ENCODE results near the gene MPPED1.

The MPPED1 gene

DNA sequence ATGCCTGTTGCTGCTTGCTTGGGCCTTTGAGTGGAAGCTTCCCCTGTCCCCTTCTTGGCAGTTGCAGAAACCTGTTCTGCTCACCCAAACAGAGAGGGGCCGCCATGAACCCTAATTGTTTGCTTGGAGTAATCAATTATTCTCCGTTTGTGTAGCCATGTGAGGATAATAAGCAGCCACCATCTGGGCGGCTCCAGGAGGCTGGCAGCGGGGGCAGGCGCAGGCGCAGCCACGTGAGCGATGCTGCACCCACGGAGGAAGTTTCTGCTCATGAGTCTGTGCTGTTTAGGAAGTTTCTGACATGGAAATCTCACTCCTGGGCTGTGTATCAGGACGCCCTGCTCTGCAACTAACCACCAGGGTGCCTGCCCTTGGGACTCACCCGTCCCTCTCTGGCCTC, 90.1 kb downstream of the MPPED1 start:
- no peak for DNase-seq

GRCh38 chr22:43502306-43502874, 90.6 kb downstream of the MPPED1 start:
- no peak for DNase-seq

- no peak for DNase-seq
Observed at GRCh38 chr22:43504068-43504467, 92.3 kb downstream of the MPPED1 start.

DNA sequence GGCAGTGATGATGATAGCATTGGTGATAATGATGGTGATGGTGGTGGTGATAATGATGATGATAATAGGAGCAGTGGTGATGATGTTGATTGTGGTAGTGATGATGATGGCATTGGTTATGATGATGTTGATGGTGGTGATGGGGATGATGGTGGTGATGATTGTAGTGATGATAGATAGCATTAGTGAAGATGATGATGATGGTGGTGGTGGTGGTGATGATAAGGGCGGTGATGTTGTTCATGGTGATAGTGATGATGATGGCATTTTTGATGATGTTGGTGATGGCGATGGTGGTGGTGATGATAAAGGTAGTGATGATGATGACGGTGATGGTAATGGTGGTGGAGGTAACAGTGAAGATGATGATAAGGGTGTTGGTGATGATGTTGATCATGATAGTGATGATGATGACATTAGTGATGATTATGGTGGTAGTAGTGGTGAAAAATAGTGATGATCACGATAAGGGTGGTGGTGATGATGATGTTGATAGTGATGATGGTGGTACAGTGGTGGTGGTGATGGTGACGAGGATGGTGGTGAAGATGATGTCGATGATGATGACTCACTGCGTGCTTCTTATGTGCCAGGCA, 93.0 kb downstream of the MPPED1 start:
- no peak for DNase-seq

- no peak for DNase-seq
Observed at GRCh38 chr22:43505423-43505822, 93.6 kb downstream of the MPPED1 start.

DNA sequence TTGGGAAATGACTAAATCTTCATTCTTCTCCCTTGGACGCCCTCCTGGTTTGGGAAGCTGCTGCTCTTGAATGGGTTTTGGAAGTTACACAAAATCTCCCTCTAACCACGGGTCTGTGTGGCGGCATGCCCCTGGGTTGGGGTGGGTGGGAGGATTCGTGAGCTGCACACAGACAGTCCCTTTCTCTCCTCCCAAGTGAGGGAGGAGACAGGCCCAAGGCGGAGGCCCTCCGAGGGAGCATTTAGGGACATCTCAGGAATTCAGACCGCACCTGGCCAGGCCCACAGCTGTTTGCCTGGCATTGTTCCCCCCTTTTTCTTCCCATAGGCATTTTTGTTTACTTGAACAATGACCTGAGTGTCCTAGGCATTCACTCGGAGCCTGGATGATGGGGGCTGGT, 94.1 kb downstream of the MPPED1 start:
- DNase-seq: no peak

- DNase-seq: no peak
Observed at GRCh38 chr22:43506487-43506886, 94.7 kb downstream of the MPPED1 start.

GRCh38 chr22:43507235-43507634, 95.4 kb downstream of the MPPED1 start:
- no peak for DNase-seq

GRCh38 chr22:43508489-43508888, 96.7 kb downstream of the MPPED1 start:
- no peak for DNase-seq

DNA sequence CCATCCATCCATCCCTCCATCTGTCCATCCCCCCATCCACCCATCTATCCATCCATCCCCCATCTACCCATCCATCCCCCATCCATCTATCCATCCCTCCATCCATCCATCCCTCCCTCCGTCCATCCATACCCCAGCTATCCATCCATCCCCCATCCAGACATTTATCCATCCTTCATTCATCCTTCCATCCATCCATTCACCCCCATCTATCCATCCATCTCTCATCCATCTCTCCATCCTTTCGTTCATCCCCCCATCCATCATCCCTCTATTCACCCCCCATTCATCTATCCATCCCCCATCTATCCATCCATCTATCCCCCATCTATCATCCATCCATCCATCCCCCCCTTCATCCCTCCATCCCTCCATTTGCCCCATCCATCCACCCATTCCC, 97.5 kb downstream of the MPPED1 start:
- DNase-seq: no peak

DNA sequence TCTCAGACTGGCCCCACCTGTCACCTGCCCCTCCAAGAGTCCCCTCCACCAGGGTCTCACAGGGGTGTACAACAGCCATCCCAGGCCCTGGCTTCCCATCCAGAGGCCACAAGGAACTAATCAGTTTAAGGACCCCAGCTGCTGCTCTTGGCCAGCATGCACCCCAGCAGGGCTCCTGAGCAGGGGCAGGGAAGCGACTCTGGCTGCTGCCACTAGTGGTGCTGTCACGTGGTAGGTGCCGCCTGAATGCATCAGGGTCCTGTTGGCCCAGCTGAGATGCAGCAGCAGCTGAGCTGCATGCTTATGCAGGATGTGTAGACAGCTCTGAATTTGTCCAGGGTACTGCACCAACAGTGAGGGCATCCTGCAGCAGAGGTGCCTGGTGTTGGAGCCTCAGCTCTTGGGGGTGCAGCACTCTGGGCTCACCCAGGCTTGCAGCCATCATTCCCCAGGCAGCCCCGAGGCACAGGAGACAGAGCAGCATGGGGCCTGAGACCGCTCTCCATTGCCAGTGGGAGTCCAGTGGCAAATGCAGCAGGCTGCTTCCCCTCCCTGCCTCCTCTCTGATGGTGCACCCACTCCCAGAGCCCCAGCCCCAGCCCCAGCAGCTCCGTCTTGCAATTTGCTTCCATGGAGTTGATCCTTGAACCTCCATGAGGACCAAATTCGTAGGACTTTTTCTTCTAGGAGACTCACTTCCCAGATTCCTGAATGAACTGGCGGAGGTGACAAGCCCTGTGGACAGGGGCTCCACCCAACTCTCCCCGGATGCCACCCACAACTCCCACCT, 98.7 kb downstream of the MPPED1 start:
- no peak for DNase-seq

DNA sequence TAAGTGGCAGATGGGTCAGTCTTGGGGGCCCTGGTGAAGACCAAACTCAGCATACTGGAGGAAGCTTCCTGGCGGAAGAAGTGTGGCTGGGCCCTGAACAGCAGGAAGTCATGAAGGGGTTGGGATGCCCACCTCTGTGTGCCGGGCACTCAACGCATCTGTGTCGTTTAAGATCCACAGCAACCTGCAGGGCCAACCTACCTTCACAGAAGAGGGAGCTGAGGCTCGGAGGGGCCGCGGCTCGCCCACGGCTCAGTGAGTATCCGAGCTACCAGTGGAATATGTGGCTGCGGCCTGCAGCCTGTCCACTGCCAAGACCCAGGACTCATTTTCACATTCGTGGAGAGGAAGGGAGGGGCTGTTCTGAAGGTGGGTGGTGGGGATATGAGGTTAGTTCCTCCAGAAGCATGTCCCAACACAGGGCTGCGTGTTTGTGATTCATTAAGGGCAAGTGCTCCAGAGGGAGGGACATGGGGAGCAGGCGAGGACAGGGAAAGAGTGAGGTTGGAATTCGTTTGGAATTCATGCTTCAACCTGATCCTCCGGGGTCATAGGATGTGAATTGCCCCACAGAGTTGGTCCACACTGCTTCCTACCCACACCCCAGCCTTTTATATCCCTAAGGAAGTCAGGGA, 99.6 kb downstream of the MPPED1 start:
- no peak for DNase-seq

GRCh38 chr22:43512279-43512678, 100.5 kb downstream of the MPPED1 start:
- no peak for DNase-seq

GRCh38 chr22:43514476-43515157, 102.8 kb downstream of the MPPED1 start:
- no peak for DNase-seq

DNA sequence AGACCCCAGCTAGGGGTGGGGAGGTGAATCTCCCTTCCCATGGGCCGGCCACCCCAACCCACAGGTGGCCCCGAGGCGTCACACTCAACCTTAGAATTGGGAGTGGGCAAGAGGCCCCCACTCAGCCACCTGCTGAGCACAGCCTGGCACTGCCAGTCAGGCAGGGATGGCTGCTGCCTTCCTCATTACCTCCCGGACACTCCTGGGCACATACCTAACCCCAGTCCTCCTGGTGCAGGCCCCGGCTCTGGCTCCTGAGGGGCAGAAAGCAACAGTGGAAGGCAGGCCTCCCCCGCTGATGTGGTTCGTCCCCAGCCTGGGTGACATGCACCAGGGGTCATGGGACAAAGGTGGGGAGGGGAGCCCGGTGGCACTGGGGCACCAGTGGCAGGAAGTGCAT, 103.6 kb downstream of the MPPED1 start:
- no peak for DNase-seq

DNA sequence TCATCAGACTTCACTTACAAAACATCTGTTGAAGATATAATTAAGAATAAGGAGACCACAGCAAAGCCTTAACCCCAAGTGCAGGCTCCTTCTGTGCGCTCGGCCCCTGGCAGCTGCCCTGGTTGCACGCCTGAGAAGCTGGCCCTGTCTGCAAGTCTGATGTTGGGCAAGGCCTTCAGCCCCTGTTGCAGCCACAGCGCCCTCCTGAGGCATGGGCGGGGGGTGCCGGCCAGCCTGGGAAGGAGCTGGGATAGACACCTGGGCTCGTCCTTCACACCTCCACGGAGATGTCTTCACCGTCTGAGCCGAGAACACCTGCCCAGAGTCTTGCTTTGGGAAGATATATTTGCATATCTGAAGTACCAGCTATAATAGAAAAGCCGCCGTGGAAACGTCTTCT, 104.1 kb downstream of the MPPED1 start:
- DNase-seq: no peak

DNA sequence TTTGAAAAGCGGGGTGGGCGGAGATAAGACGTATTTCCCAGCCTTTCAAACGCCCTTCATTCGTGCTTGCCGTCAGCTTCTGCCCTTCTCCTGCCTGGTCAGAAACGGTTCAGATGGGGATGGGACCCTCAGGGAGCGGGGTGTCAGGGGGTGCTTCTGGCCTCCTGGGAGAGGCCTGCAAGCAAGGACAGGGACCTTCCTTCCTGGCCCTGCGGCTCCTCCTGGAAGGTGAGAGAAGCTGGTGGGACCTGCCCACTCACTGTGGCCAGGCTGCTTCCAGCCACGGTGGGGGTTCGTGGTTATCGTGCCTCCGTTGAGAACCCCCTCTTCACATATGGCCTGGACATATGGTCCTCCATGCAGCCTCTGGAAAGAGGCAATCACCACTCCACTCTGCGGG, 104.6 kb downstream of the MPPED1 start:
- no peak for DNase-seq

DNA sequence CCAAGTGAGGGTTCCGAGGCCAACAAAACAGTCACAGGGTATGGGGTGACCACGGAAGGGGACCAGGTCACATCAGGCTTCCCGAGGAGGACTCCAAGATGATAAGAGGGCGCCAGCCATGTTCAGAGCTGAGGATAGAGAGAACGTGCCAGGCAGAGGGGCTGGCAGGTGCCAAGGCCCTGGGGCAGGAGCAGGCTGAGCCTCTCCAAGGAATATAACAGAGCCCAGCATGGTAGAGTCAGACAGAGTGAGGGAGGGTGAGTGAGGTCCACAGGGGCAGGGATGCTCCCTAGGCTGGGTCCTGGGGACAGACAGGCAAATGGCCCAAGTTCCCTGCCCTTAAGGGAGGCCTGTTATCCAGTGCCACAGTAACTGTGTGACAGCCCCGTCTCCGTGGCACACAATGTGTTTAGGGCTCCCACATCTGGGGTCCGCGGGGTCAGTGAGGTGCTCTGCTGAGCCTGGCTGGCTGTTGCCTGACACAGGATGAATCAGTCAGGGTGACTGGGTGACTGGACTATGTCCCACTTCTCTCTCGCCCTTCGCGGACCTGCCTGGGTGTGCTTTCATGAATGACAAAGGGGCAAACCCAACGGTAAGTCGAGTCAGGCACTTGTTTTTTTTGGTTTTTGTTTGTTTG, 105.3 kb downstream of the MPPED1 start:
- no peak for DNase-seq

DNA sequence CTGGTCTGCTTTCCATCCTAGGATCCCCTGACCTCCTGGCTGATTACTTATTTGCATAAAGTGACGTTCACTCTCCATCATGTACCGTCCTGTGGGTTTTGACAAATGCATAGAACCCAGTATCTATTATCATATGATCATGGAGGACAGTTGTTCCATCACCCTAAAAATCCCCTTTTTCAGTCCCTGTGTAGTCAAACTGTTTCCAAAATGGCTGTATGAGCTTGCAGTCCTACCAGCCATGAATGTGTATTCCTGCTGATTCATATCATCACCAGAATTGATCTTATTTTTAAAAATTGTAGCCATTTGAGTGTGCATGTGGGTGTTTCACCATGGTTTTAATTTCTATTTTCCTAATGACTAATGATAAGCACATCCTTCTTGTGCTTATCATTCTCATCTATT, 108.8 kb downstream of the MPPED1 start:
- DNase-seq: no peak

- DNase-seq: no peak
Observed at GRCh38 chr22:43521716-43522115, 109.9 kb downstream of the MPPED1 start.

GRCh38 chr22:43526117-43526655, 114.4 kb downstream of the MPPED1 start:
- DNase-seq: no peak

DNA sequence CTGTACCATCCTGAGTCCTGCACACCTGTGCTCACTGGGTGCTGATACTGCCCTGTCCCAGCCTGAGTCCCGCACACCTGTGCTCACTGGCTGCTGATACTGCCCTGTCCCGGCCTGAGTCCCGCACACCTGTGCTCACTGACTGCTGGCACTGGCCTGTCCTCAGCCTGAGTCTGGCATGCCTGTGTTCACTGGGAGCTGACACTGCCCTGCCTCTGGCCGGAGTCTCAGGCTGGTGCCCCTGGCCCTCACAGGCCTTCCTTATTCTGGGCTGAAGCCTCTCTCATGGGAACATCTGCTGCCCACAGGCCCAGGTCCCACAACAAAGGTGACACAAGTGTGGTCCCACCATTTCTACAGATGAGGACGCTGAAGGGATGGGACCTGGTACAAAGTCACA, 115.1 kb downstream of the MPPED1 start:
- no peak for DNase-seq
